ENCODE results near the gene MMRN2. TPM values are rescaled to one million over a fixed set of nuclear protein-coding genes. Genes with fewer than 3 reads are reported as not detected.

The MMRN2 gene, protein sequence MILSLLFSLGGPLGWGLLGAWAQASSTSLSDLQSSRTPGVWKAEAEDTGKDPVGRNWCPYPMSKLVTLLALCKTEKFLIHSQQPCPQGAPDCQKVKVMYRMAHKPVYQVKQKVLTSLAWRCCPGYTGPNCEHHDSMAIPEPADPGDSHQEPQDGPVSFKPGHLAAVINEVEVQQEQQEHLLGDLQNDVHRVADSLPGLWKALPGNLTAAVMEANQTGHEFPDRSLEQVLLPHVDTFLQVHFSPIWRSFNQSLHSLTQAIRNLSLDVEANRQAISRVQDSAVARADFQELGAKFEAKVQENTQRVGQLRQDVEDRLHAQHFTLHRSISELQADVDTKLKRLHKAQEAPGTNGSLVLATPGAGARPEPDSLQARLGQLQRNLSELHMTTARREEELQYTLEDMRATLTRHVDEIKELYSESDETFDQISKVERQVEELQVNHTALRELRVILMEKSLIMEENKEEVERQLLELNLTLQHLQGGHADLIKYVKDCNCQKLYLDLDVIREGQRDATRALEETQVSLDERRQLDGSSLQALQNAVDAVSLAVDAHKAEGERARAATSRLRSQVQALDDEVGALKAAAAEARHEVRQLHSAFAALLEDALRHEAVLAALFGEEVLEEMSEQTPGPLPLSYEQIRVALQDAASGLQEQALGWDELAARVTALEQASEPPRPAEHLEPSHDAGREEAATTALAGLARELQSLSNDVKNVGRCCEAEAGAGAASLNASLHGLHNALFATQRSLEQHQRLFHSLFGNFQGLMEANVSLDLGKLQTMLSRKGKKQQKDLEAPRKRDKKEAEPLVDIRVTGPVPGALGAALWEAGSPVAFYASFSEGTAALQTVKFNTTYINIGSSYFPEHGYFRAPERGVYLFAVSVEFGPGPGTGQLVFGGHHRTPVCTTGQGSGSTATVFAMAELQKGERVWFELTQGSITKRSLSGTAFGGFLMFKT
- 7.4 and 9.8 TPM in 2 replicates for total RNA-seq

DNA sequence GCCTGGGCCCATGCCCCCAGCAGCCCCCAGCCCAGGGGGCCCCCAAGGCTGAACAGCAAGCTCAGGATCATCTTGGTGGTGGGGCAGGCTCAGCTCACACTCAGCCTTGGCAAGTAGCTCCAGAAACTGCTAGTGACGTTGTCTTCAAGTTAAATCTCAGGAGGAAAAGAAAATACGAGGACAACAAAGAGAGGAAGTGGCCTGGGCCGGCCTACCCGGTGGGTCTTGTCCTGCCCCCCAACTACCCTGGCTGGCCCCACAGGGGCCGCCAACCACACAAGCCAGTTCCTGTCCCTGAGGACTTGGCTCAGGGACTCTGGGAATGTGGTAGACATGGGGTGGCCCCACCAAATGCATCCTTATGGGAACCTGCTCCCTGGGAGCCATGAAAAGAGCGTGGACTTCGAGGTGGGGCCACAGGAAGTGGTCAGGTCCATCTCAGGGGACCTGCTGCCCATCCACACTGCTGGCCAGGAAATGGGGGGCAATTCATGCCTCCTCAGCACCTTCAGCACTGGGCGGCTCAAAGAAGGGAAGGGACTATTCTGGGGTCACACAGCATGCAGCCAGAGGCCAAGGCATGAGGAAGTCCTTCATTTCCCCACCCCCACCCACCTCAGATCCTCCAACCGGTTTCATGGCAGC lies at the start of gene MMRN2:
Gene MMRN2, minus strand, starts transcription at position 145 of the 645 bp plus-strand sequence. Its CDS starts 74 bp downstream, at position 71.

DNA sequence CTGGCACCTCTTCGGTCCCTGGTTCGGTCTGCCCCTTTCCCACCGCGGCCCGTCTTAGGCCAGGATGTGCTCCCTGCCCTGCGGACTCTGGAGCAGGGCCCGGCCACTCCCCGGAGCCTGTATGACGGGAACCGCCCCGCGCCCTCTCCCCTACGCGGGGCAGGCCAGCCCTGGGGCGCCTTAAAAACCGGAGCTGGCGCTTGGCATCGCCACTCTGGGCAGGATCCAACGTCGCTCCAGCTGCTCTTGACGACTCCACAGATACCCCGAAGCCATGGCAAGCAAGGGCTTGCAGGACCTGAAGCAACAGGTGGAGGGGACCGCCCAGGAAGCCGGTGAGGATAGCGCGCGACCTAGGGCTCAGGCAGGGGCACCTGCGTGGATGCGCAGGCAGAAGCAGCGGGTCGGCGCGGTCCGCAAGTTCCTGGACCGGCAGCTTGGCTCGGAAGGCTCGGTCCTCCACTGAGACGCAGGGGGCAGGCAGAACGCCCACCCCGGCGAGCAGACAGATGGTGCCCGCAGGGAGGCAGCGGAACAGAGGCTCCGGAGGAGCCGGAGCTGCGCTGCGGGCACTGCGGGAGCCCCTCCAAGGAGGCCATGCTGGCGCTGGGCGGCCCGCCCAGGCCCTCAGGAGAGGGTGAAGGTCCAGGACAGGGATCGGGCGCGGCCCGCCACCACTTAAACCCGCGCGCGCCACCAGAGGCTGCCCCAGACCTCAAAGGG lies 11.0 kb upstream of the MMRN2 start, which contains the start of gene ADIRF:
Gene ADIRF, plus strand, starts transcription at position 212 of the 723 bp plus-strand sequence. Its CDS starts 63 bp downstream, at position 275.

DNA sequence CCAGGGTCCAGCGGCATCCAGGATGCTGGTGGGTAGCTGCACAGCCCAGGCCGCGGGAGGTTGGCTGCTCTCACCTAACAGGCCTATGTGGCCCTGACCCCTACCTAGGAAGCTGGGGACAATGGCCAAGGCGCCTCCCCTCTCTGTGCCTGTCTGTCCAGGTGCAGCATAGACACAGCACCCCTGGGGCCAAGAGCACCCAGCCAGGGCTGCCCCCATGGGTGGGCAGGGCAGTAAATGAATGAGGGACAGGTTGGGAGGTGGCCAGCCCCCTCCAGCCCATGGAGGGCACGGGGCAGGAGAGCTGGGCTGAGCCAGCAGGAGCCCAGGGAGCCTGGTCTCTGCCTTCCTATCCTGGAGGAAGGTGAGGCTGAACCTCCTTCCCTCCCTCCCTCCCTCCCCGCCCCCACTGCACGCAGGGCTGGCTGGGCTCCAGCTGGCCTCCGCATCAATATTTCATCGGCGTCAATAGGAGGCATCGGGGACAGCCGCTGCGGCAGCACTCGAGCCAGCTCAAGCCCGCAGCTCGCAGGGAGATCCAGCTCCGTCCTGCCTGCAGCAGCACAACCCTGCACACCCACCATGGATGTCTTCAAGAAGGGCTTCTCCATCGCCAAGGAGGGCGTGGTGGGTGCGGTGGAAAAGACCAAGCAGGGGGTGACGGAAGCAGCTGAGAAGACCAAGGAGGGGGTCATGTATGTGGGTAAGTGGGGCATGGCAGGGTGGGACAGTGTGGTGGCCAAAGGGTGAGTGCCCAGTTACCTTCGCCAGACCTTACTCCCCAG lies 893 bp upstream of the MMRN2 start, which contains the start of gene SNCG:
Gene SNCG, plus strand, starts transcription at position 484 of the 785 bp plus-strand sequence. Its CDS starts 99 bp downstream, at position 583.

Other genes with a start within 250 kb of the MMRN2 start
- 22.2 and 24.5 TPM in 2 replicates for gene BMPR1A, start 201.0 kb downstream of the MMRN2 start, total RNA-seq
- 16.1 and 25.4 TPM in 2 replicates for gene SNCG, start 984 bp upstream of the MMRN2 start, total RNA-seq
- 35.6 and 35.7 TPM in 2 replicates for gene ADIRF, start 10.9 kb upstream of the MMRN2 start, total RNA-seq
- gene FAM25A, start 62.7 kb upstream of the MMRN2 start, total RNA-seq, result not detected in 2 replicates
- gene GLUD1, start 137.2 kb upstream of the MMRN2 start, total RNA-seq, result 221 and 257 TPM in 2 replicates
- 11.8 and 20.6 TPM in 2 replicates for gene SHLD2, start 137.6 kb upstream of the MMRN2 start, total RNA-seq

Data from myometrial cell (primary cell).